Measurements from ENCODE around the gene BLOC1S3.
"Not testable (repeated sequence)": the region's sequence is repeated elsewhere in the genome, so short reads cannot be mapped to it uniquely, and the experiment has no call there.

BLOC1S3 gene

GRCh38 chr19:45186509-45187334 is 8.1 kb downstream of the BLOC1S3 start:
- DNase-seq, result no peak

- no peak for DNase-seq
Measured at GRCh38 chr19:45187421-45188100, 9.0 kb downstream of the BLOC1S3 start.

- no peak for DNase-seq
Measured at GRCh38 chr19:45189971-45190370, 11.4 kb downstream of the BLOC1S3 start.

- no peak for DNase-seq
Measured at GRCh38 chr19:45191375-45191774, 12.8 kb downstream of the BLOC1S3 start.

GRCh38 chr19:45195764-45196163 is 17.2 kb downstream of the BLOC1S3 start:
- DNase-seq, result peak; percentile 54

- peak; percentile 27 for DNase-seq
Measured at GRCh38 chr19:45200568-45200967, 22.0 kb downstream of the BLOC1S3 start.

- DNase-seq, result no peak
Measured at GRCh38 chr19:45202637-45203036, 24.1 kb downstream of the BLOC1S3 start.

GRCh38 chr19:45205810-45206209 is 27.2 kb downstream of the BLOC1S3 start:
- DNase-seq, result no peak

GRCh38 chr19:45206328-45206727 is 27.7 kb downstream of the BLOC1S3 start:
- DNase-seq, result no peak

- DNase-seq, result no peak
Measured at GRCh38 chr19:45211751-45212381, 33.3 kb downstream of the BLOC1S3 start.

GRCh38 chr19:45213031-45213430 is 34.4 kb downstream of the BLOC1S3 start:
- DNase-seq, result no peak

GRCh38 chr19:45215391-45216191 is 37.0 kb downstream of the BLOC1S3 start:
- DNase-seq, result no peak

- no peak for DNase-seq
Measured at GRCh38 chr19:45216667-45217066, 38.1 kb downstream of the BLOC1S3 start.

GRCh38 chr19:45217193-45217956 is 38.8 kb downstream of the BLOC1S3 start:
- no peak for DNase-seq

- DNase-seq, result no peak
Measured at GRCh38 chr19:45217957-45218334, 39.4 kb downstream of the BLOC1S3 start.

GRCh38 chr19:45218426-45218825 is 39.8 kb downstream of the BLOC1S3 start:
- no peak for DNase-seq

GRCh38 chr19:45218911-45219743 is 40.5 kb downstream of the BLOC1S3 start:
- DNase-seq, result no peak

- DNase-seq, result no peak
Measured at GRCh38 chr19:45222724-45223123, 44.1 kb downstream of the BLOC1S3 start.

- DNase-seq, result no peak
Measured at GRCh38 chr19:45223879-45224278, 45.3 kb downstream of the BLOC1S3 start.

GRCh38 chr19:45224645-45225044 is 46.1 kb downstream of the BLOC1S3 start:
- no peak for DNase-seq

- not testable (repeated sequence) for DNase-seq
Measured at GRCh38 chr19:45229056-45229455, 50.5 kb downstream of the BLOC1S3 start.
